Calu3 (cell line): ENCODE results near the gene LURAP1L. TPM values are rescaled to one million over a fixed set of nuclear protein-coding genes. Genes with fewer than 3 reads are reported as not detected.

Source experiments
- BruUV-seq: library from RNA; stranded (reverse); fragments of 400-500 nt; replicated peaks from 2 replicates; lab custom pipeline; 2021; lab: Mats Ljungman, UMichigan
- CTCF ChIA-PET: fragments of 300-600 bp; sonication (Branson Sonifier 250); formaldehyde crosslinking; loops from one replicate; lab custom pipeline; 2022; ENCODE audit warnings: antibody characterized with exemption; lab: Charles Lee
- DNase-seq: peaks from one replicate; pipeline ENCODE4 v3.0.0; 2022
- H3K27ac Mint-ChIP-seq: one replicate; pipeline ENCODE4 v1.8.0; 2022; ENCODE audit warnings: mixed read lengths; ENCODE audit not compliant: unreplicated experiment
- H3K27me3 Mint-ChIP-seq: one replicate; pipeline ENCODE4 v1.8.0; 2022; ENCODE audit warnings: mixed read lengths; ENCODE audit not compliant: unreplicated experiment
- H3K36me3 Mint-ChIP-seq: one replicate; pipeline ENCODE4 v1.8.0; 2022; ENCODE audit warnings: mild to moderate bottlenecking, moderate library complexity, mixed read lengths; ENCODE audit not compliant: insufficient read depth, unreplicated experiment
- H3K4me1 Mint-ChIP-seq: one replicate; pipeline ENCODE4 v1.8.0; 2022; ENCODE audit warnings: mild to moderate bottlenecking, low read depth, mixed read lengths; ENCODE audit not compliant: unreplicated experiment
- H3K4me3 Mint-ChIP-seq: one replicate; pipeline ENCODE4 v1.8.0; 2022; ENCODE audit warnings: mild to moderate bottlenecking, low read depth, moderate library complexity, mixed read lengths; ENCODE audit not compliant: unreplicated experiment
- H3K9me3 Mint-ChIP-seq: one replicate; pipeline ENCODE4 v1.8.0; 2022; ENCODE audit warnings: low read depth, mixed read lengths; ENCODE audit not compliant: unreplicated experiment
- CTCF ChIP-seq: fragments of 200-600 bp; IDR thresholded peaks from one replicate; pipeline ENCODE4 v1.8.0; 2022; ENCODE audit warnings: antibody characterized with exemption; ENCODE audit not compliant: unreplicated experiment
- intact Hi-C: fragments of 100-400 bp; cut with micrococcal nuclease; formaldehyde crosslinking; loops from one replicate; pipeline ENCODE4 v1.10.0; 2022; ENCODE audit not compliant: unreplicated experiment
- total RNA-seq: library from RNA; stranded (reverse); gene quantifications from 2 replicates; pipeline ENCODE4 v1.2.3, GENCODE V29; 2022

Gene LURAP1L
- total RNA-seq, 1 experiment from 2014 or later = 48.7 TPM

GRCh38 chr9:12847561-12847960 is 72.7 kb downstream of the LURAP1L start:
- CTCF ChIA-PET = no interaction called here
- H3K4me1 Mint-ChIP-seq = peaks cover 29% of the 10 kb centered on the region
- intact Hi-C loops = no loop called here
- no TSS peak for BruUV-seq
- H3K27me3 Mint-ChIP-seq = no peaks in the 10 kb centered on the region
- no peak for TF ChIP-seq CTCF
- DNase-seq = no peak
- H3K36me3 Mint-ChIP-seq = no peaks in the 10 kb centered on the region
- H3K4me3 Mint-ChIP-seq = no peak overlapping the region
- H3K27ac Mint-ChIP-seq = no peak overlapping the region
- H3K9me3 Mint-ChIP-seq = no peaks in the 10 kb centered on the region

GRCh38 chr9:12849486-12850003 is 74.7 kb downstream of the LURAP1L start:
- H3K4me1 Mint-ChIP-seq = peaks cover 35% of the 10 kb centered on the region
- no TSS peak for BruUV-seq
- H3K36me3 Mint-ChIP-seq = no peaks in the 10 kb centered on the region
- no peaks in the 10 kb centered on the region for H3K9me3 Mint-ChIP-seq
- intact Hi-C loops = no loop called here
- no peak for TF ChIP-seq CTCF
- H3K27me3 Mint-ChIP-seq = no peaks in the 10 kb centered on the region
- H3K27ac Mint-ChIP-seq = peak overlapping the region; percentile 90
- CTCF ChIA-PET = no interaction called here
- no peak overlapping the region for H3K4me3 Mint-ChIP-seq
- DNase-seq = no peak

GRCh38 chr9:12851341-12852090 is 76.7 kb downstream of the LURAP1L start:
- Mint-ChIP-seq H3K27me3 (no peaks in the 10 kb centered on the region), H3K27ac (peak overlapping the region; percentile 90), H3K36me3 (peaks cover 3% of the 10 kb centered on the region), H3K9me3 (no peaks in the 10 kb centered on the region), H3K4me3 (no peak overlapping the region), H3K4me1 (peaks cover 53% of the 10 kb centered on the region)
- BruUV-seq = no TSS peak
- DNase-seq = no peak
- CTCF ChIA-PET = interaction anchor here (0.7 kb wide), 1 partner anchor 33 kb away, joined by 3 read pairs; no protein-coding TSS in a partner anchor
- intact Hi-C loops = no loop called here
- no peak for TF ChIP-seq CTCF

- DNase-seq = no peak
- no peaks in the 10 kb centered on the region for H3K9me3 Mint-ChIP-seq
- no peak for TF ChIP-seq CTCF
- H3K27me3 Mint-ChIP-seq = no peaks in the 10 kb centered on the region
- BruUV-seq = no TSS peak
- peaks cover 64% of the 10 kb centered on the region for H3K4me1 Mint-ChIP-seq
- no peak overlapping the region for H3K27ac Mint-ChIP-seq
- CTCF ChIA-PET = no interaction called here
- intact Hi-C loops = no loop called here
- H3K36me3 Mint-ChIP-seq = peaks cover 12% of the 10 kb centered on the region
- H3K4me3 Mint-ChIP-seq = no peak overlapping the region
Observed at GRCh38 chr9:12853051-12853450, 78.2 kb downstream of the LURAP1L start.
